Caco-2 (cell line): ENCODE data around the gene WDR45. TPM values are rescaled to one million over a fixed set of nuclear protein-coding genes. Genes with fewer than 3 reads are reported as not detected.

Source experiments
- BruUV-seq: library from RNA; stranded (reverse); fragments of 400-500 nt; replicated peaks from 2 replicates; lab custom pipeline; 2021; lab: Mats Ljungman, UMichigan
- CTCF ChIA-PET: fragments of 300-600 bp; sonication (Branson Sonifier 250); formaldehyde crosslinking; loops from one replicate; lab custom pipeline; 2022; ENCODE audit warnings: antibody characterized with exemption; lab: Charles Lee
- POLR2A ChIA-PET: fragments of 300-600 bp; sonication (Branson Sonifier 250); formaldehyde crosslinking; loops from one replicate; lab custom pipeline; 2022; ENCODE audit warnings: antibody characterized with exemption; lab: Charles Lee
- DNase-seq, 2 experiments: peaks; one replicate each; pipeline versions ENCODE4 v3.0.0 to v3.0.0-alpha.2; 2020 to 2022
- H3K27me3 ChIP-seq: replicated peaks from 2 replicates; pipeline ENCODE4 v1.6.0; 2011; ENCODE audit warnings: low read length; ENCODE audit not compliant: control insufficient read depth, insufficient read depth
- H3K36me3 ChIP-seq: 2 replicates; pipeline ENCODE4 v1.5.1; 2011; ENCODE audit warnings: low read length; ENCODE audit not compliant: control insufficient read depth, insufficient read depth
- H3K4me1 ChIP-seq: fragments of 250-450 bp; sonication (Bioruptor Pico); 2 replicates; pipeline ENCODE4 v1.5.1; 2020; ENCODE audit warnings: mild to moderate bottlenecking
- H3K4me3 ChIP-seq: 2 replicates; pipeline ENCODE4 v1.5.1; 2011; ENCODE audit warnings: low read depth, mild to moderate bottlenecking, control low read depth, low read length
- H3K9me3 ChIP-seq: fragments of 250-450 bp; sonication (Bioruptor Pico); 2 replicates; pipeline ENCODE4 v1.5.1; 2020; ENCODE audit warnings: mild to moderate bottlenecking, moderate library complexity
- H3K27ac Mint-ChIP-seq: one replicate; pipeline ENCODE4 v1.8.0; 2022; ENCODE audit warnings: mixed read lengths; ENCODE audit not compliant: unreplicated experiment
- H3K27me3 Mint-ChIP-seq: one replicate; pipeline ENCODE4 v1.8.0; 2022; ENCODE audit warnings: mixed read lengths; ENCODE audit not compliant: insufficient read depth, unreplicated experiment
- H3K36me3 Mint-ChIP-seq: one replicate; pipeline ENCODE4 v1.8.0; 2022; ENCODE audit warnings: mild to moderate bottlenecking, mixed read lengths; ENCODE audit not compliant: insufficient read depth, unreplicated experiment
- H3K4me1 Mint-ChIP-seq: one replicate; pipeline ENCODE4 v1.8.0; 2022; ENCODE audit warnings: low read depth, mixed read lengths; ENCODE audit not compliant: unreplicated experiment
- H3K4me3 Mint-ChIP-seq: one replicate; pipeline ENCODE4 v1.8.0; 2022; ENCODE audit warnings: mild to moderate bottlenecking, moderate library complexity, mixed read lengths; ENCODE audit not compliant: unreplicated experiment
- H3K9me3 Mint-ChIP-seq: one replicate; pipeline ENCODE4 v1.8.0; 2022; ENCODE audit warnings: mixed read lengths; ENCODE audit not compliant: unreplicated experiment
- CTCF ChIP-seq, 2 experiments: fragments of 200-600 bp in 1 of 2; IDR thresholded peaks; 1 replicate in 1 of 2; 2 replicates in 1 of 2; pipeline versions ENCODE4 v1.5.1 to v1.8.0; 2011 to 2022; ENCODE audit warnings: antibody characterized with exemption in 1 of 2, control low read depth in 1 of 2, inconsistent platforms in 1 of 2, low read depth in 1 of 2, low read length in 1 of 2, mild to moderate bottlenecking in 1 of 2, moderate library complexity in 1 of 2; ENCODE audit not compliant: insufficient read depth in 1 of 2, severe bottlenecking in 1 of 2, unreplicated experiment in 1 of 2
- intact Hi-C: fragments of 100-400 bp; cut with micrococcal nuclease; formaldehyde crosslinking; loops from one replicate; pipeline ENCODE4 v1.10.0; 2022; ENCODE audit not compliant: unreplicated experiment
- total RNA-seq: library from RNA; stranded (reverse); gene quantifications from 2 replicates; pipeline ENCODE4 v1.2.3, GENCODE V29; 2022

Gene WDR45
- total RNA-seq, 1 experiment from 2014 or later: 28.6 TPM

DNA sequence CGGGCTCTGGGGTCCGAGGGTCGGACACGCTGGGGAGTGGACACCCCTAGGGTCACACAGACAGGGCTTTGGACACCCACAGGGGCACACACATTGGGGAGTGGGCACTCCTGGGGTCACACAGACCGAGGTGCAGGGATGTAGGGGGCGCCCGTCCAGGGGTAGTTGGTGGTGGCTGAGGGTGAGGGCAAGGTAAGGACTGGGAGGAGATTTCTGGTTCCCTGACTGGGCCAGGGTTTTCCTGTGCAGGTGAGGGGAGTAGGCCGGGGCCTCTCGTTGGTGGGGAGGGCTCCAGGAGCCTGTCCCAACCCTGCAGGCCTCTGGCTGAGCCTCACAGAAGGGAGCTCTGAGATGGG is 21.9 kb upstream of the WDR45 start:
- Mint-ChIP-seq H3K4me3 (peak overlapping the region; percentile 79), H3K4me1 (peaks cover 6% of the 10 kb centered on the region), H3K27me3 (no peaks in the 10 kb centered on the region), H3K27ac (peak overlapping the region; percentile 66), H3K9me3 (no peaks in the 10 kb centered on the region), H3K36me3 (peaks cover 11% of the 10 kb centered on the region)
- peak in 1 of 2 experiments; percentile 17 for DNase-seq
- H3K4me1 ChIP-seq: no peaks in the 10 kb centered on the region
- no peaks in the 10 kb centered on the region for H3K9me3 ChIP-seq
- peak overlapping the region; percentile 61 for H3K4me3 ChIP-seq
- ChIA-PET POLR2A (interaction anchor here (0.6 to 1.0 kb wide), 3 partner anchors 54 to 143 kb away, joined by 4 to 10 read pairs (median 7); no protein-coding TSS in a partner anchor), CTCF (interaction anchor here (0.6 to 0.8 kb wide), 3 partner anchors 22 to 477 kb away, joined by 3 to 7 read pairs (median 4); partner anchors contain the start of gene WDR45)
- no peaks in the 10 kb centered on the region for H3K36me3 ChIP-seq
- no peaks in the 10 kb centered on the region for H3K27me3 ChIP-seq
- peak in 1 of 2 experiments; percentile 31 for TF ChIP-seq CTCF (IDR thresholded peaks at IDR 0.05; ENCODE audit: insufficient read depth in 1 of 2, low read depth in 1 of 2, low read length in 1 of 2, severe bottlenecking in 1 of 2, unreplicated experiment in 1 of 2)
- intact Hi-C loops: loop anchor here (10.0 kb wide), 1 partner anchor 57 kb away; the partner anchor contains the start of gene TFE3
- no TSS peak for BruUV-seq

DNA sequence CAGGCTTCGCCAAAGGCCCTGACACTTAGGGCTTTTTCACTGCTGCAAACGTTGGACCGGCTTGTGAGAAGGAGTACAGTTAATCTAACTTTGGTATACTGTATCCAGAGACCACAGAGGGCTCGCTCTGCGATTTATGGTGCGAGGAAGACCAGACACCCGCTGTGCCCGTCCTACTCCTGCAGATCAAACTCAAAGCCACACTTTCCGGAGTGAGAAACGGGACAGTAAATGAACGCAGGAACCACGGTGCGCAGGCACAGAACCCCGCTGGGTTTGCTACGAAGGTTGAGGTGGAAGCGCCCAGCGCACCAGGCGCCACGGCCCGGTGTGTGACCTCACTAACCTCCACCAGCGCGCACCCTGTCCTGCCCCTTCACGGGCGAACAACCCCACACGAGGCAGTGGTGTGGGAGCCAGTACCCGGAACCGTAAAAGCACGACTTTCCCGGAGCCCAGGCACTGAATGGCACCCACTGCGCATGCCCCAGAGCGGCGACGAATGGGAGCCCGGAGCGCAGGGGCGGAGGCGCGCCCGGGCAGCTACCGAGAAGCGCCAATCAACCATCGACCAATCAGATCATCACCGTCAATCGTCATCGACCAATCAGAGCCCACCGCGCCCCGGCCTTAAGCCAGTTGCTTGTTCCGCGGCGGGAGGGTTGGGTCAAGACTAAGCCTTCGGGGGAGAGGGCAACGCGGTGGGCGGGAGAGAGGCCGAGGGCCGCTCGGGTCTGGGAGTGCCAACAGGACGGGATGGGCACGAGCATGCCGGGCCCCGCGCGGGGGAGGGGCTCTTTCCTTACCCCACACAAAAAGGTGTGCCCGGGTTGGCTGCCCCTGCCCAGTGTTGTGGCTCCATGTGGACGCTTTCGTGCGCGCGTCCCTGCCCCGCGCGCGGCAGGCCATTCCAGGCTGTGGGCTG is 21.3 kb upstream of the WDR45 start:
- Histone ChIP-seq H3K4me3 (peak overlapping the region; percentile 72), H3K36me3 (no peaks in the 10 kb centered on the region), H3K9me3 (no peaks in the 10 kb centered on the region), H3K27me3 (no peaks in the 10 kb centered on the region), H3K4me1 (no peaks in the 10 kb centered on the region)
- Mint-ChIP-seq H3K9me3 (no peaks in the 10 kb centered on the region), H3K27ac (peak overlapping the region; percentile 66), H3K4me3 (peak overlapping the region; percentile 79), H3K4me1 (peaks cover 6% of the 10 kb centered on the region), H3K36me3 (peaks cover 15% of the 10 kb centered on the region), H3K27me3 (no peaks in the 10 kb centered on the region)
- POLR2A ChIA-PET: interaction anchor here (0.6 to 1.0 kb wide), 3 partner anchors 55 to 142 kb away, joined by 4 to 10 read pairs (median 7); no protein-coding TSS in a partner anchor
- BruUV-seq: no TSS peak
- CTCF ChIA-PET: interaction anchor here (0.6 to 0.9 kb wide), 7 partner anchors 11 to 476 kb away, joined by 3 to 6 read pairs (median 4); partner anchors contain the start of gene TFE3
- no peak for TF ChIP-seq CTCF (IDR thresholded peaks at IDR 0.05; ENCODE audit: insufficient read depth in 1 of 2, low read depth in 1 of 2, low read length in 1 of 2, severe bottlenecking in 1 of 2, unreplicated experiment in 1 of 2)
- intact Hi-C loops: loop anchor here (10.0 kb wide), 1 partner anchor 56 kb away; the partner anchor contains the start of gene TFE3
- DNase-seq: peak; percentile 92 to 93

- Histone ChIP-seq H3K4me3 (no peak overlapping the region), H3K27me3 (no peaks in the 10 kb centered on the region), H3K36me3 (no peaks in the 10 kb centered on the region), H3K9me3 (no peaks in the 10 kb centered on the region), H3K4me1 (no peaks in the 10 kb centered on the region)
- no peaks in the 10 kb centered on the region for H3K4me1 Mint-ChIP-seq
- H3K4me3 Mint-ChIP-seq: no peak overlapping the region
- H3K27ac Mint-ChIP-seq: no peak overlapping the region
- TF ChIP-seq CTCF (IDR thresholded peaks at IDR 0.05; ENCODE audit: insufficient read depth in 1 of 2, low read depth in 1 of 2, low read length in 1 of 2, severe bottlenecking in 1 of 2, unreplicated experiment in 1 of 2): no peak
- no TSS peak for BruUV-seq
- DNase-seq: no peak
- H3K27me3 Mint-ChIP-seq: no peaks in the 10 kb centered on the region
- no peaks in the 10 kb centered on the region for H3K9me3 Mint-ChIP-seq
- CTCF ChIA-PET: interaction anchor here (0.6 kb wide), 1 partner anchor 130 kb away, joined by 6 read pairs; no protein-coding TSS in a partner anchor
- POLR2A ChIA-PET: no interaction called here
- peaks cover 13% of the 10 kb centered on the region for H3K36me3 Mint-ChIP-seq
- intact Hi-C loops: no loop called here
Measured at GRCh38 chrX:49096419-49096818, 16.7 kb upstream of the WDR45 start.
